Measurements from ENCODE around the gene CDC42EP2.

CDC42EP2 gene

GRCh38 chr11:65362966-65363365 lies 48.3 kb downstream of the CDC42EP2 start:
- DNase-seq, result no peak

- DNase-seq, result peak; percentile 60
Observed at GRCh38 chr11:65363770-65364169, 49.1 kb downstream of the CDC42EP2 start.

- peak; percentile 82 for DNase-seq
Observed at GRCh38 chr11:65366340-65366773, 51.7 kb downstream of the CDC42EP2 start.

- DNase-seq, result no peak
Observed at GRCh38 chr11:65370659-65371049, 56.0 kb downstream of the CDC42EP2 start.

Measured in NCI-H2227 treated with DMSO at 0.1 percent for 48 hours (cell line).